Skeletal muscle satellite cell (primary cell): Measurements from ENCODE around the gene KTN1.
A peak's percentile ranks its signal among the peaks of the same experiment; 100 is the strongest.

Experiments
- H3K27me3 ChIP-seq: 2 replicates; pipeline ENCODE4 v1.7.0; 2013; ENCODE audit warnings: low read length; ENCODE audit not compliant: control insufficient read depth, insufficient read depth
- H3K36me3 ChIP-seq: 2 replicates; pipeline ENCODE4 v1.7.0; 2013; ENCODE audit warnings: mild to moderate bottlenecking, control low read depth, low read length; ENCODE audit not compliant: insufficient read depth
- H3K4me1 ChIP-seq: 2 replicates; pipeline ENCODE4 v1.7.0; 2013; ENCODE audit warnings: low read length; ENCODE audit not compliant: control insufficient read depth, insufficient read depth
- H3K4me2 ChIP-seq: 2 replicates; pipeline ENCODE4 v1.7.0; 2013; ENCODE audit warnings: mild to moderate bottlenecking, low read length
- H3K4me3 ChIP-seq: 2 replicates; pipeline ENCODE4 v1.7.0; 2013; ENCODE audit warnings: low read length
- H3K9ac ChIP-seq: 2 replicates; pipeline ENCODE4 v1.7.0; 2013; ENCODE audit warnings: mild to moderate bottlenecking, low read depth, low read length, moderate library complexity
- H3K9me3 ChIP-seq: replicated peaks from 2 replicates; pipeline ENCODE4 v1.7.0; 2013; ENCODE audit warnings: mild to moderate bottlenecking, control low read depth, low read length

The KTN1 gene

GRCh38 chr14:55706893-55707292, 126.9 kb downstream of the KTN1 start:
- no peaks in the 10 kb centered on the region for H3K27me3 ChIP-seq
- H3K4me2 ChIP-seq, result no peak overlapping the region
- H3K9me3 ChIP-seq, result no peaks in the 10 kb centered on the region
- no peak overlapping the region for H3K9ac ChIP-seq
- no peaks in the 10 kb centered on the region for H3K36me3 ChIP-seq
- H3K4me3 ChIP-seq, result no peak overlapping the region
- H3K4me1 ChIP-seq, result peaks cover 5% of the 10 kb centered on the region

GRCh38 chr14:55707365-55707804, 127.4 kb downstream of the KTN1 start:
- H3K27me3 ChIP-seq, result no peaks in the 10 kb centered on the region
- no peak overlapping the region for H3K4me3 ChIP-seq
- no peak overlapping the region for H3K4me2 ChIP-seq
- peaks cover 5% of the 10 kb centered on the region for H3K4me1 ChIP-seq
- H3K9me3 ChIP-seq, result no peaks in the 10 kb centered on the region
- H3K36me3 ChIP-seq, result no peaks in the 10 kb centered on the region
- no peak overlapping the region for H3K9ac ChIP-seq

GRCh38 chr14:55710506-55711041, 130.6 kb downstream of the KTN1 start:
- H3K4me3 ChIP-seq, result no peak overlapping the region
- H3K4me2 ChIP-seq, result no peak overlapping the region
- H3K27me3 ChIP-seq, result no peaks in the 10 kb centered on the region
- no peak overlapping the region for H3K9ac ChIP-seq
- no peaks in the 10 kb centered on the region for H3K9me3 ChIP-seq
- peaks cover 7% of the 10 kb centered on the region for H3K4me1 ChIP-seq
- H3K36me3 ChIP-seq, result no peaks in the 10 kb centered on the region

GRCh38 chr14:55711175-55711811, 131.3 kb downstream of the KTN1 start:
- Histone ChIP-seq H3K9me3 (no peaks in the 10 kb centered on the region), H3K4me1 (peaks cover 11% of the 10 kb centered on the region), H3K4me2 (no peak overlapping the region), H3K36me3 (no peaks in the 10 kb centered on the region), H3K27me3 (no peaks in the 10 kb centered on the region), H3K4me3 (no peak overlapping the region), H3K9ac (no peak overlapping the region)

GRCh38 chr14:55712491-55712890, 132.5 kb downstream of the KTN1 start:
- peaks cover 13% of the 10 kb centered on the region for H3K4me1 ChIP-seq
- H3K9me3 ChIP-seq, result no peaks in the 10 kb centered on the region
- no peaks in the 10 kb centered on the region for H3K27me3 ChIP-seq
- H3K4me2 ChIP-seq, result no peak overlapping the region
- no peaks in the 10 kb centered on the region for H3K36me3 ChIP-seq
- no peak overlapping the region for H3K4me3 ChIP-seq
- no peak overlapping the region for H3K9ac ChIP-seq

GRCh38 chr14:55713486-55713885, 133.5 kb downstream of the KTN1 start:
- H3K9ac ChIP-seq, result no peak overlapping the region
- H3K36me3 ChIP-seq, result no peaks in the 10 kb centered on the region
- no peak overlapping the region for H3K4me3 ChIP-seq
- H3K4me2 ChIP-seq, result no peak overlapping the region
- H3K9me3 ChIP-seq, result no peaks in the 10 kb centered on the region
- H3K4me1 ChIP-seq, result peaks cover 13% of the 10 kb centered on the region
- no peaks in the 10 kb centered on the region for H3K27me3 ChIP-seq

- Histone ChIP-seq H3K4me3 (no peak overlapping the region), H3K36me3 (no peaks in the 10 kb centered on the region), H3K27me3 (no peaks in the 10 kb centered on the region), H3K4me2 (no peak overlapping the region), H3K9me3 (no peaks in the 10 kb centered on the region), H3K9ac (peak overlapping the region; percentile 28), H3K4me1 (peaks cover 13% of the 10 kb centered on the region)
Observed at GRCh38 chr14:55715889-55716288, 135.9 kb downstream of the KTN1 start.

- H3K9ac ChIP-seq, result no peak overlapping the region
- H3K36me3 ChIP-seq, result no peaks in the 10 kb centered on the region
- no peak overlapping the region for H3K4me3 ChIP-seq
- peaks cover 8% of the 10 kb centered on the region for H3K4me1 ChIP-seq
- no peak overlapping the region for H3K4me2 ChIP-seq
- H3K9me3 ChIP-seq, result no peaks in the 10 kb centered on the region
- no peaks in the 10 kb centered on the region for H3K27me3 ChIP-seq
Observed at GRCh38 chr14:55717621-55718020, 137.6 kb downstream of the KTN1 start.

GRCh38 chr14:55718551-55718950, 138.5 kb downstream of the KTN1 start:
- H3K4me1 ChIP-seq, result peaks cover 8% of the 10 kb centered on the region
- H3K27me3 ChIP-seq, result no peaks in the 10 kb centered on the region
- no peak overlapping the region for H3K4me2 ChIP-seq
- H3K9ac ChIP-seq, result no peak overlapping the region
- H3K36me3 ChIP-seq, result no peaks in the 10 kb centered on the region
- no peaks in the 10 kb centered on the region for H3K9me3 ChIP-seq
- no peak overlapping the region for H3K4me3 ChIP-seq

- no peaks in the 10 kb centered on the region for H3K36me3 ChIP-seq
- no peak overlapping the region for H3K4me3 ChIP-seq
- no peaks in the 10 kb centered on the region for H3K9me3 ChIP-seq
- H3K4me2 ChIP-seq, result no peak overlapping the region
- H3K27me3 ChIP-seq, result no peaks in the 10 kb centered on the region
- H3K4me1 ChIP-seq, result peaks cover 6% of the 10 kb centered on the region
- no peak overlapping the region for H3K9ac ChIP-seq
Observed at GRCh38 chr14:55720796-55721195, 140.8 kb downstream of the KTN1 start.

- Histone ChIP-seq H3K36me3 (no peaks in the 10 kb centered on the region), H3K4me2 (no peak overlapping the region), H3K27me3 (no peaks in the 10 kb centered on the region), H3K9me3 (no peaks in the 10 kb centered on the region), H3K9ac (no peak overlapping the region), H3K4me1 (peaks cover 2% of the 10 kb centered on the region), H3K4me3 (no peak overlapping the region)
Observed at GRCh38 chr14:55721353-55721752, 141.3 kb downstream of the KTN1 start.

GRCh38 chr14:55722054-55722453, 142.0 kb downstream of the KTN1 start:
- H3K36me3 ChIP-seq, result no peaks in the 10 kb centered on the region
- H3K27me3 ChIP-seq, result no peaks in the 10 kb centered on the region
- H3K4me1 ChIP-seq, result no peaks in the 10 kb centered on the region
- H3K4me3 ChIP-seq, result no peak overlapping the region
- no peaks in the 10 kb centered on the region for H3K9me3 ChIP-seq
- no peak overlapping the region for H3K4me2 ChIP-seq
- no peak overlapping the region for H3K9ac ChIP-seq
